8988T (cell line): ENCODE results near the gene DKKL1.
A peak's percentile ranks its signal among the peaks of the same experiment; 100 is the strongest.

Source experiments
- DNase-seq: peaks from one replicate; pipeline ENCODE4 v3.0.0; 2011

DKKL1 gene

DNA sequence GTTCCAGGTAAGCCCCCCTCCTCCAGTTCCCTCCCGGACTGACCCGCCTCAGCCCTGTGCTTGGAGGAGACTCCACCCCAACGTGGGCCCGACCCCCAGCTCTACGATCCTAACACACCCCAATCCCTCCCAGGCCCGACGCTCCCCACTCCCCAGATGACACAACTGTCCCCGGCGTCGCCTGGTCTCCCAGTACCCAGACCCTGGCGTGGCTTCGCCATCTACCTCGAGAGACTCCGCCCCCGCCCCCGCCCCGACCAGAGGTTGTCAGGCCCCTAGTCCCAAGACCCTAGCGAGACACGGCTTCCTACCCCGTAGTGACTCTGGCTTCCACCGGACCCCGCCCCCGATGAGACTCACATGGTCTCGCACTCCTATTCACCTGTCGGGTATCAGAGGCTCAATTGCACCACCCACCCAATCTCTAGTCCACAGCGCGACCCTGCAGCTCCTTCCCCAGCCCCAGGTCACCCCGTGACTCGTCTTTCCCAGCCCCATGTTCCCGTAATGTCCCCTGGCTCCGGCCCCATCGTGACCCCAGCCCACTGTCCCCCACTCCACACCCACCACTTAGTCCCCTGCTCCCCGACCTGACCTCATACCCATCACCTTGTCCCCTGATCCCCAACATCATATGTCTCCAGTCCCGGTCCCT, 25.5 kb upstream of the DKKL1 start:
- DNase-seq = no peak

DNA sequence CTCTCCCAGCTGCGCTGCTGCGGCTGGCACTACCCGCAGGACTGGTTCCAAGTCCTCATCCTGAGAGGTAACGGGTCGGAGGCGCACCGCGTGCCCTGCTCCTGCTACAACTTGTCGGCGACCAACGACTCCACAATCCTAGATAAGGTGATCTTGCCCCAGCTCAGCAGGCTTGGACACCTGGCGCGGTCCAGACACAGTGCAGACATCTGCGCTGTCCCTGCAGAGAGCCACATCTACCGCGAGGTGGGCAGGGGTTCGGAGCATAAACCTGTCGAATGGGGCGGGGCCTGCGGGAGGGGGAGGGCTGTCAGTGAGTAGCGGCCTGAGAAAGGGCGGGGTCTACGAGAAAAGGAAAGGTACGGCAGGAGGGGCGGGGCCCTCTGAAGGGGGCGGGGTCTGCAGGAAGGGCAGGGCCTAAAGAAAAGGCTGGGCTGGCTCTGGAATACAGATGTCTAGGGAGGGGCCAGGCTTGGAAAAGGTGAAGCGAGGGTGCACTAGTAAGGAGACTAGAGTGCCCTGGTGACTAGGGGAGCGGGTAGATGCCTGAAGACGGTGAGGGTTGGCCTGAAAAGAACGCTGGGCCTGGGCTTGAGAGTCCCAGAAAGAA, 24.9 kb upstream of the DKKL1 start:
- DNase-seq = no peak

- no peak for DNase-seq
These were observed 24.2 kb upstream of the DKKL1 start for GRCh38 chr19:49339301-49340068.

GRCh38 chr19:49340069-49340864, 23.4 kb upstream of the DKKL1 start:
- no peak for DNase-seq

DNA sequence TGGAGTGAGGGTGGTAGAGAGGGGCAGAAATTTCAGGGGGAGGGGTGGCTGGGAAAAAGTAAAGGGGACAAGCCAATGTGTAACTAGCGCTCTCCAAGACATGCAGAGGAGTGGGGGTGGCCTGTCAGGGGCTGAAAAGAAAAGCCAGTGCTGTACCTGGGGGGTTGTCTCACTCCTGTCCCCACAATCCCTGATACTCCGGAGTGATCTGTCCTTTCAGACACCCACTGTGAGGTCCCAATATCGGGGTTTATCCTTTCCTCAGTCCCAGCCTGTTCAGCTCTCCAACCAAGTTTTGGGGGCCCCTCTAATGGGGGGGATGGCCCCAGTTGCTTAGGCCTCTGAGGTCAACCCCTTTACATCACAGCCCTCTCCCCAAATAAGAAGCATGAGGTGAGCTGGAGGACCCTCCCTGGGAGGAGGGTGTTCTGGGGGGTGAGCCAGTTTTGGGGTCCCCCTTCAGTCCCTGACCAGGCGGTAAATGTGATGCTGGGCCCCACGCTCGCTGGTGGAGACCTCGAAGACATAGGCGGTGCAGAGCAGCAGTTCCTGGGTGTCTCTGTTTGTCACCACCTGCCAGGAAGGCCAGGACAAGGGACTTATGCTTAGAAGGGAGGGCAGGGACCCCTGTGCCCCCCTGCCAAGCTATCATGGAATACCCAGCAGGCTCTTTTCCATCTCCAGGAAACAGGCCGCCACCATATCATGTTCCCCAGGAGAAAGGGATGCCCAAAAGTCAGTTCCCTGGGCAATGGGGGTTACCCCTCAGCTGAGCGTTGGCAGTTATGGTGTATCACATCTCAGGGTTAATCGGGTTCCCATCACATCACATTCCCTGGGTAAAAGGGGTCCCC, 22.6 kb upstream of the DKKL1 start:
- no peak for DNase-seq

- DNase-seq = no peak
These were observed 21.4 kb upstream of the DKKL1 start for GRCh38 chr19:49342291-49342721.

DNA sequence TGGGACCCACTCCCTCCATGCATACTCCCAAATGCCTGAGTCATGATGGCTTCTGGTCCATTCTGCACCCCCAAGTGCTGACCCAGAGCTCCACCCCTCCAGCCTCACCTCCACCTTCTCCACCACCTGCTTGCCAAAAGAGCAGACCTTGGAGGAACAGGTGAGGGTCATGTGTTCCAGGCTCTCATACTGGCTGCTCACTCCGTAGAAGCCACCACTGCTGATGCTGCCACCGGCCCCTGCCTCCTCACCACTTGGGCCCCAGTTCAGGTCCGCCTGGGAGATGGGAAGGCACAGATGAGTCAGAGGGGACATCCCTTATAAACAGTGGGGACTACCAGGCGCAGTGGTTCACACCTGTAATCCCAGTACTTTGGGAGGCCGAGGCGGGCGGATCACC, 20.6 kb upstream of the DKKL1 start:
- no peak for DNase-seq

GRCh38 chr19:49344505-49345423, 18.9 kb upstream of the DKKL1 start:
- no peak for DNase-seq

DNA sequence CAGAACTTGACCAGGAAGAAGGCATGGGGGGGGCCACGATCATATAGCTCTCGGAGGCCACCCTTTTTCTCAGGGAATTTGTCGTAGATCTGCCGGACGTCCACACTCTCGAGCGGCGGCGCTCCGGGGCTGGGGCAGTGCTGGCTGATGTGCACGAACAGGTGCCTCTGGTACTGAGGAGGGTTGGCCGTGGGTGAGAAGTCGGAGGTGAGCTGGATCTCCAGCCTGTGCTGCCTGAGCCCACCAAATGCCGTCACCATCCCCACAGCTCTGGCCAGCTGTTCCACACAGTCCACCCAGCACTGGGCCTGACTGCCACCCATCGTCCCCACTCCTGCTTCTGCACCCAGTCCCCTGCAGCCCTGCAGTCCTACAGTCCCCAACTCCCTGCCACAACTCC, 16.5 kb upstream of the DKKL1 start:
- no peak for DNase-seq

GRCh38 chr19:49347835-49348234, 15.8 kb upstream of the DKKL1 start:
- DNase-seq = peak; percentile 55

DNA sequence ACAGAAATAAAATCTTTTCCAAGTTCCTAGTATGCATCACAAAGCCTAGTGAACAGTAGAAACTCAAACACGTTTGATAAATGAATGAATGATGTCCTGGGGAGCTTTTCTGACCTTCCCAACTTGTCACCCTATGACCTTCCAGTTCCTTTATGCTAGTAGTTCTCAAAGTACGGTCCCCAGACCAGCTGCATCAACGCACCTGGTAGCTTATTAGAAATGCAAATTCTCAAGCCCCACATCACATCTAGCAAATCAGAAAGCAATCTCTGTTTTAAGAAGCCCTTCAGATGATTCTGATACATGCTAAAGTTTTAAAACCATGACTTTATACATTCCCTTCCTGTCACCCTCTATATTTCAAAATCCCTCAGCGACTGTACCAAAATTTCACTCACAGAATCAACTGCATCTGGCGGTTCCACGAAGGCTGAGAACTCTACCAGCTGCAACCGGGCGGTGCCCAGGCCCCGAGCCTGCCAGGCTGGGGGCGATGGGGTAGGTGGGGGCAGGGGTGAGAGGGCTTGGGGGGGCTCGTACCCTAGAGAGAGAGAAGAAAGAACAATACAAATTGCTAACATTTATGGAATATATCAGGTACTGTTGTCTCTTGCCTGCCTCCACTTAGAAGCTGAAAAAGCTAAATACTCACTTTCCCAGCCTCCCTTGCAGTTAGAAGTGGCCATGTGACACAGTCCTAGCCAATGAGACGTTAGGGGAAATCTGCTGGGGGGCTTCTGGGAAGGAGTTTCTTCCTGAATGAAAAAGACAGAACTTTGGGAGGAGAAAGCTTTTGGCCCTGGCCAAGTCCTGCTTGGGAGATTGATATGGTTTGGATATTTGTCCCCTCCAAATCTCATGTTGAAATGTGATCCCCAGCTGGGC, 15.1 kb upstream of the DKKL1 start:
- DNase-seq = no peak

GRCh38 chr19:49349567-49349966, 14.1 kb upstream of the DKKL1 start:
- no peak for DNase-seq

DNA sequence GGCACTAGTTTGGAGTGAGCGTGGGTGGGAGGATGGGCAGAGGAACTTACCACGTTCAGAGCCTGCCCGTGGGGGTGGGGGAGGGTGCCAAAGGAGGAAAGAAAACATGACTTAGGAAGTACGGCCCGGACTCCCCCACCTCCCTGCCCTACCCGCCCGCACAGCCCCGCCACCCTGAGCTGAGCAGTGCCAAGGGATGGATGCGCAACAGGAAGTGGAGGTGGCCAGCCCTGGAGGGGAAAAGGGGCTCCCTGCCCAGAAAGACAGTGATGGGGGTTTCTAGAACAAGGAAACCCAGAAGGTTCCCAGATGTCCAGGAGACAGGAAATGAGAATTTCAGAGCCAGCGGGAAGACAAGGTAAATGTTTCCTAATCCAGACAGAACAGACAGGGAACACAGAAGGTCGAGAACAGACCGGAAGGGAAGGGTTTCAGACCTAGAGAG, 7.7 kb upstream of the DKKL1 start:
- no peak for DNase-seq

DNA sequence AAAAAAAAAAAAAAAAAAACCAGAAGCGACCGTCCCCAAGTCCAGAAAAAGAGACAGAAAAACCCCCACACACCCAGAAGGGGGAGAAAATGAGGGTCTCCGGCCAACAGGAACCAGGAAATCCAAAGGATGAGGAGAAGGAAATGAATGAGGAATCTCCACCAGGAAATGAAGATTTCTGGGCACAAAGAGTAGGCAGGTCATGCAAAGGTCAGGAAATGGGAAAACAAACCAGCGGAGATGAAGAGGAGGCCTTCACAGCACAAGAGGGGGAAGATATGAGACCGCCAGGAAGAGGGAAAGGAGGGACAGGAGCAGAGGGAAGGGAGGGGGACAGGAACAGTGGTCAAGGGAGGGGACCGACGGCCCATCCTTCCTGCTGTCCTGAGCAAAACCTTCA, 7.3 kb upstream of the DKKL1 start:
- no peak for DNase-seq

- DNase-seq = no peak
These were observed 6.5 kb upstream of the DKKL1 start for GRCh38 chr19:49357186-49357585.

GRCh38 chr19:49359851-49360820, 3.5 kb upstream of the DKKL1 start:
- no peak for DNase-seq

- DNase-seq = no peak
These were observed 2.1 kb upstream of the DKKL1 start for GRCh38 chr19:49361438-49362047.
